PC-9 (cell line): ENCODE data around the gene ATP2C1. TPM values are rescaled to one million over a fixed set of nuclear protein-coding genes. Genes with fewer than 3 reads are reported as not detected.

Source experiments
- BruUV-seq: library from RNA; stranded (reverse); fragments of 400-500 nt; replicated peaks from 2 replicates; lab custom pipeline; 2021; lab: Mats Ljungman, UMichigan
- CTCF ChIA-PET: fragments of 300-600 bp; sonication (Branson Sonifier 250); formaldehyde crosslinking; loops from one replicate; lab custom pipeline; 2022; ENCODE audit warnings: antibody characterized with exemption; lab: Charles Lee
- POLR2A ChIA-PET: fragments of 300-600 bp; sonication (Branson Sonifier 250); formaldehyde crosslinking; loops from one replicate; lab custom pipeline; 2022; ENCODE audit warnings: antibody characterized with exemption; ENCODE audit not compliant: unreplicated experiment; lab: Charles Lee
- DNase-seq, 2 experiments: peaks; one replicate each; pipeline versions ENCODE4 v3.0.0 to v3.0.0-alpha.2; 2015 to 2022; ENCODE audit warnings: mixed read lengths in 1 of 2
- H2AFZ ChIP-seq: fragments of 200-600 bp; sonication (generic); 2 replicates; pipeline ENCODE4 v1.8.1; 2017; ENCODE audit warnings: antibody characterized with exemption
- H3F3A ChIP-seq: fragments of 200-600 bp; sonication (generic); 2 replicates; pipeline ENCODE4 v1.8.1; 2017; ENCODE audit warnings: antibody characterized with exemption, mild to moderate bottlenecking, low read depth; ENCODE audit not compliant: insufficient read depth
- H3K27ac ChIP-seq: fragments of 200-600 bp; sonication (generic); 2 replicates; pipeline ENCODE4 v1.6.1; 2016; ENCODE audit warnings: mixed run types
- H3K27me3 ChIP-seq: fragments of 200-600 bp; sonication (generic); 2 replicates; pipeline ENCODE4 v1.6.1; 2016; ENCODE audit warnings: low read depth, mixed run types; ENCODE audit not compliant: insufficient read depth
- H3K36me3 ChIP-seq: fragments of 200-600 bp; sonication (generic); 2 replicates; pipeline ENCODE4 v1.6.1; 2016; ENCODE audit warnings: low read depth, mixed run types
- H3K4me1 ChIP-seq: fragments of 200-600 bp; sonication (generic); replicated peaks from 2 replicates; pipeline ENCODE4 v1.6.1; 2016; ENCODE audit warnings: mixed run types; ENCODE audit not compliant: insufficient read depth
- H3K4me2 ChIP-seq: fragments of 200-600 bp; sonication (generic); 2 replicates; pipeline ENCODE4 v1.6.1; 2017; ENCODE audit warnings: mixed run types
- H3K4me3 ChIP-seq: fragments of 200-600 bp; sonication (generic); 2 replicates; pipeline ENCODE4 v1.6.1; 2016; ENCODE audit warnings: mixed run types
- H3K79me2 ChIP-seq: fragments of 200-600 bp; sonication (generic); 2 replicates; pipeline ENCODE4 v1.6.1; 2017; ENCODE audit warnings: low read depth, mixed run types
- H3K9me2 ChIP-seq: fragments of 200-600 bp; sonication (generic); 2 replicates; pipeline ENCODE4 v1.8.1; 2017; ENCODE audit warnings: mild to moderate bottlenecking; ENCODE audit not compliant: insufficient read depth
- H3K9me3 ChIP-seq: fragments of 200-600 bp; sonication (generic); 2 replicates; pipeline ENCODE4 v1.8.1; 2016; ENCODE audit warnings: low read depth; ENCODE audit not compliant: insufficient read depth
- H4K20me1 ChIP-seq: fragments of 200-600 bp; sonication (generic); 2 replicates; pipeline ENCODE4 v1.8.1; 2017; ENCODE audit not compliant: insufficient read depth
- CTCF ChIP-seq: fragments of 200-600 bp; sonication (generic); conservative IDR thresholded peaks from 2 replicates; pipeline ENCODE4 v1.6.1; 2017; ENCODE audit warnings: mixed run types, antibody characterized with exemption, mild to moderate bottlenecking, moderate library complexity
- EZH2 ChIP-seq: fragments of 200-600 bp; sonication (generic); IDR thresholded peaks from 2 replicates; pipeline ENCODE4 v1.8.0; 2017; ENCODE audit warnings: antibody characterized with exemption, low read depth
- intact Hi-C: fragments of 100-400 bp; cut with micrococcal nuclease; formaldehyde crosslinking; loops from one replicate; pipeline ENCODE4 v1.10.0; 2022; ENCODE audit not compliant: unreplicated experiment
- total RNA-seq: library from RNA; stranded (reverse); gene quantifications from 2 replicates; pipeline ENCODE4 v1.2.3, GENCODE V29; 2021

Gene ATP2C1
- total RNA-seq, 1 experiment from 2014 or later, result 101 TPM

- TF ChIP-seq CTCF (no peak), EZH2 (no peak)
- Histone ChIP-seq H3K79me2 (no peaks in the 10 kb centered on the region), H3K27ac (no peak overlapping the region), H2AFZ (no peak overlapping the region), H3F3A (no peaks in the 10 kb centered on the region), H3K4me1 (no peaks in the 10 kb centered on the region), H3K27me3 (no peaks in the 10 kb centered on the region), H3K9me3 (no peaks in the 10 kb centered on the region), H4K20me1 (no peaks in the 10 kb centered on the region), H3K4me3 (no peak overlapping the region), H3K9me2 (no peaks in the 10 kb centered on the region), H3K36me3 (peaks cover under 1% of the 10 kb centered on the region; the same call in 1 of the 2 replicates), H3K4me2 (no peak overlapping the region)
- ChIA-PET POLR2A (no interaction called here), CTCF (no interaction called here)
- intact Hi-C loops, result no loop called here
- no peak for DNase-seq
- no TSS peak for BruUV-seq
Measured at GRCh38 chr3:130992344-130992743, 98.5 kb downstream of the ATP2C1 start.

GRCh38 chr3:130997289-130997688 is 103.4 kb downstream of the ATP2C1 start:
- H2AFZ ChIP-seq, result no peak overlapping the region
- H3K9me2 ChIP-seq, result no peaks in the 10 kb centered on the region
- no peaks in the 10 kb centered on the region for H3K9me3 ChIP-seq
- no TSS peak for BruUV-seq
- H3F3A ChIP-seq, result no peaks in the 10 kb centered on the region
- ChIA-PET POLR2A (no interaction called here), CTCF (no interaction called here)
- TF ChIP-seq CTCF, result no peak
- TF ChIP-seq EZH2, result no peak
- H3K79me2 ChIP-seq, result no peaks in the 10 kb centered on the region
- no peaks in the 10 kb centered on the region for H3K27me3 ChIP-seq
- no peaks in the 10 kb centered on the region for H3K4me1 ChIP-seq
- intact Hi-C loops, result no loop called here
- H3K4me3 ChIP-seq, result no peak overlapping the region
- no peak overlapping the region for H3K4me2 ChIP-seq
- no peaks in the 10 kb centered on the region for H4K20me1 ChIP-seq
- no peak for DNase-seq
- peak overlapping the region; percentile 2; the same call in 1 of the 2 replicates for H3K27ac ChIP-seq
- H3K36me3 ChIP-seq, result peaks cover 28% of the 10 kb centered on the region

GRCh38 chr3:131001071-131001470 is 107.2 kb downstream of the ATP2C1 start:
- peaks cover 32% of the 10 kb centered on the region for H3K36me3 ChIP-seq
- H3K79me2 ChIP-seq, result no peaks in the 10 kb centered on the region
- POLR2A ChIA-PET, result interaction anchor here (0.7 kb wide), 1 partner anchor 109 kb away, joined by 10 read pairs; no protein-coding TSS in a partner anchor
- BruUV-seq, result no TSS peak
- no peaks in the 10 kb centered on the region for H3K27me3 ChIP-seq
- H3K4me1 ChIP-seq, result no peaks in the 10 kb centered on the region
- H3K4me2 ChIP-seq, result no peak overlapping the region
- H2AFZ ChIP-seq, result no peak overlapping the region
- no peak for DNase-seq
- no peaks in the 10 kb centered on the region for H3F3A ChIP-seq
- H3K4me3 ChIP-seq, result no peak overlapping the region
- no peak overlapping the region for H3K27ac ChIP-seq
- intact Hi-C loops, result no loop called here
- CTCF ChIA-PET, result no interaction called here
- no peaks in the 10 kb centered on the region for H3K9me2 ChIP-seq
- H4K20me1 ChIP-seq, result no peaks in the 10 kb centered on the region
- TF ChIP-seq EZH2, result no peak
- TF ChIP-seq CTCF, result no peak
- H3K9me3 ChIP-seq, result no peaks in the 10 kb centered on the region
